ENCODE results near the gene MN1. TPM values are rescaled to one million over a fixed set of nuclear protein-coding genes. Genes with fewer than 3 reads are reported as not detected.
A peak's percentile ranks its signal among the peaks of the same experiment; 100 is the strongest.

Gene MN1
- total RNA-seq, 1 donor from 2014 or later, result 5.9 TPM

DNA sequence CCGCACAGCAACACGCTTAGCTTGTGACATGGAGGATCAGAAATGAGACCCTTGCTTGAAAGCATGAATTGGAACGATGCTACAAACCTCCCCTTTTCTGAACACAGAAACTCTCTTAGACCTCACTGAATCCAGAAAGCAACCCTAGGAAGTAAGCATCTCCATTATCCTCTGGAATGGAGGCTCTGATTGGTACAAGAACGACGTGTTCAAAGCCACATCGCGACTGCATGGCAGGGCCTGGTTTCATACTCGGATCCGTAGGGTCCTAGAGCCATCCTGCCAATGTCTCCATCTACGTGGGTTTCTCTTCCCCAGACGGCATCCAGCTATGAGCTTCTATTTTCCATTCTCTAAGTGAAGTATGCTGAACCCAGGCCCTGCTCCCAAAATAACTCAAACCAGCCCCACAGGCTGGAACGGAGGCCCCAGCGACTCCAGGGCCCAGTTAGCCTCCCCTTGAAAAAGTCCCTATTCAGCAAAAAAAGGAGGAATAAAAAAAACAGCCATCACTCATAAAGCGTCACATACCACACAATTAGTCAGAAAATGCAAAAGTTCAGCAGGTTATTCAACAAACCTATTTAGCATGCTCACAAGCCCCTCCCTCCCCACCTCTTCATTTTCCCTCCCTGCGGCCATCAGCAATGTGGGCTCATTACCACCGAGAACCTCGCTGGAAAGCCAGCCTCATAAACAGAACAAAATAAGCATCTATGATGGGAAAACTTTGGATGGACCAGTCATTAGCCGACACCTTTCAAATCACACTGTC lies 7.1 kb upstream of the MN1 start:
- DNase-seq (ENCODE audit: low spot score, unreplicated experiment), result no peak
- H3K27me3 Mint-ChIP-seq, result peaks cover 65% of the 10 kb centered on the region
- no peaks in the 10 kb centered on the region for H3K9me3 Mint-ChIP-seq (ENCODE audit: low read depth)
- no peak overlapping the region for H3K4me3 Mint-ChIP-seq (ENCODE audit: low read depth)
- H3K4me1 Mint-ChIP-seq (ENCODE audit: low read depth), result peaks cover 3% of the 10 kb centered on the region
- no peak overlapping the region for H3K27ac Mint-ChIP-seq
- TF ChIP-seq, protein P1, sequence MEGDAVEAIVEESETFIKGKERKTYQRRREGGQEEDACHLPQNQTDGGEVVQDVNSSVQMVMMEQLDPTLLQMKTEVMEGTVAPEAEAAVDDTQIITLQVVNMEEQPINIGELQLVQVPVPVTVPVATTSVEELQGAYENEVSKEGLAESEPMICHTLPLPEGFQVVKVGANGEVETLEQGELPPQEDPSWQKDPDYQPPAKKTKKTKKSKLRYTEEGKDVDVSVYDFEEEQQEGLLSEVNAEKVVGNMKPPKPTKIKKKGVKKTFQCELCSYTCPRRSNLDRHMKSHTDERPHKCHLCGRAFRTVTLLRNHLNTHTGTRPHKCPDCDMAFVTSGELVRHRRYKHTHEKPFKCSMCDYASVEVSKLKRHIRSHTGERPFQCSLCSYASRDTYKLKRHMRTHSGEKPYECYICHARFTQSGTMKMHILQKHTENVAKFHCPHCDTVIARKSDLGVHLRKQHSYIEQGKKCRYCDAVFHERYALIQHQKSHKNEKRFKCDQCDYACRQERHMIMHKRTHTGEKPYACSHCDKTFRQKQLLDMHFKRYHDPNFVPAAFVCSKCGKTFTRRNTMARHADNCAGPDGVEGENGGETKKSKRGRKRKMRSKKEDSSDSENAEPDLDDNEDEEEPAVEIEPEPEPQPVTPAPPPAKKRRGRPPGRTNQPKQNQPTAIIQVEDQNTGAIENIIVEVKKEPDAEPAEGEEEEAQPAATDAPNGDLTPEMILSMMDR (IDR thresholded peaks at IDR 0.05; ENCODE audit: unreplicated experiment), result no peak
- H3K36me3 Mint-ChIP-seq (ENCODE audit: insufficient read depth), result no peaks in the 10 kb centered on the region

DNA sequence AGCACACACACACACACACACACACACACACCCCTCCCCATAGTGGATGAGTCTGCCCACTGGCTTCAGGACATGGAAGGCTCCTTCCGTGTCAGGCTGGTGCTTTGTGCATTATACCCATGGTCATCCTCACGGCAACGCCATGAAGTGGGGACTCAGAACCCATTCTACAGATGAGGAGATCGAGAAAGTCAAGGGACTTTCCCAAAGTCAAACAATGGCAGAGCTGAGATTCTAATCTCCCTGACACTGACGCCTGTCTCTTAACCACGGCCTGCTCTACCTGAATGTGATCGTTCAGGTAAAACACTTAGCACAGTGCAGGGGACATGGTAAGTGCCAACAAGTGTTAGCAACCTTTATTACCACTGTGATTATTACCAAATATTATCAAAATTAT lies 4.3 kb upstream of the MN1 start:
- no peak for DNase-seq (ENCODE audit: low spot score, unreplicated experiment)
- Mint-ChIP-seq H3K27me3 (peaks cover 62% of the 10 kb centered on the region), H3K27ac (no peak overlapping the region), H3K4me1 (ENCODE audit: low read depth) (peaks cover 11% of the 10 kb centered on the region), H3K4me3 (ENCODE audit: low read depth) (no peak overlapping the region), H3K9me3 (ENCODE audit: low read depth) (no peaks in the 10 kb centered on the region), H3K36me3 (ENCODE audit: insufficient read depth) (no peaks in the 10 kb centered on the region)
- TF ChIP-seq, protein P1 (IDR thresholded peaks at IDR 0.05; ENCODE audit: unreplicated experiment), result no peak

GRCh38 chr22:27804470-27805297 lies 3.1 kb upstream of the MN1 start:
- Mint-ChIP-seq H3K27ac (no peak overlapping the region), H3K4me1 (ENCODE audit: low read depth) (peaks cover 9% of the 10 kb centered on the region), H3K27me3 (peaks cover 56% of the 10 kb centered on the region)

GRCh38 chr22:27803841-27804415 lies 2.4 kb upstream of the MN1 start:
- Mint-ChIP-seq H3K27ac (no peak overlapping the region), H3K4me1 (ENCODE audit: low read depth) (peaks cover 9% of the 10 kb centered on the region), H3K4me3 (ENCODE audit: low read depth) (no peak overlapping the region), H3K36me3 (ENCODE audit: insufficient read depth) (no peaks in the 10 kb centered on the region), H3K9me3 (ENCODE audit: low read depth) (no peaks in the 10 kb centered on the region), H3K27me3 (peaks cover 54% of the 10 kb centered on the region)
- DNase-seq (ENCODE audit: low spot score, unreplicated experiment), result no peak
- TF ChIP-seq, protein P1 (IDR thresholded peaks at IDR 0.05; ENCODE audit: unreplicated experiment), result no peak

More at GRCh38 chr22:27804470-27805297, 3.1 kb upstream of the MN1 start:
- H3K36me3 Mint-ChIP-seq (ENCODE audit: insufficient read depth), result no peaks in the 10 kb centered on the region
- TF ChIP-seq, protein P1 (IDR thresholded peaks at IDR 0.05; ENCODE audit: unreplicated experiment), result peak; percentile 72
- H3K4me3 Mint-ChIP-seq (ENCODE audit: low read depth), result no peak overlapping the region
- H3K9me3 Mint-ChIP-seq (ENCODE audit: low read depth), result no peaks in the 10 kb centered on the region
- DNase-seq (ENCODE audit: low spot score, unreplicated experiment), result peak; percentile 57
